Measurements from ENCODE around the gene SAE1.

DNA sequence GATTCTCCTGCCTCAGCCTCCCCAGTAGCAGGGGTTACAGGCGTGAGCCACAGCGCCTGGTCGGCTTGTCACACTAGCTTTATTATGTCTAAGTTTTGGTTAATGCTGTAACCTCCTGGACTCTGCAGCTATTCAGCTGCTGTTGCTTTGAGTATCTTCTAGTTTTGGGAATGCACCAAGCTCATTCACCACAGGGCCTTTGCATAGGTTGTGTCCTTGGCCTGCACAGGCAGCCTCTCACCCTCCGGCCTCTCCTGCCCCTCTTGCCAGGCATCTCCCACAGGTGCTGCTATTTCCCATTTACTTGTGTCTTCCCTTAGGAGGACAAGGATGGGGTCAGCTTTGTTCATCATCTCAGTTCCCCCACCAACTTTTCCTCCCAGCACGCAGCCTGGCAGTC lies 123.3 kb downstream of the SAE1 start:
- TF ChIP-seq, protein P1, sequence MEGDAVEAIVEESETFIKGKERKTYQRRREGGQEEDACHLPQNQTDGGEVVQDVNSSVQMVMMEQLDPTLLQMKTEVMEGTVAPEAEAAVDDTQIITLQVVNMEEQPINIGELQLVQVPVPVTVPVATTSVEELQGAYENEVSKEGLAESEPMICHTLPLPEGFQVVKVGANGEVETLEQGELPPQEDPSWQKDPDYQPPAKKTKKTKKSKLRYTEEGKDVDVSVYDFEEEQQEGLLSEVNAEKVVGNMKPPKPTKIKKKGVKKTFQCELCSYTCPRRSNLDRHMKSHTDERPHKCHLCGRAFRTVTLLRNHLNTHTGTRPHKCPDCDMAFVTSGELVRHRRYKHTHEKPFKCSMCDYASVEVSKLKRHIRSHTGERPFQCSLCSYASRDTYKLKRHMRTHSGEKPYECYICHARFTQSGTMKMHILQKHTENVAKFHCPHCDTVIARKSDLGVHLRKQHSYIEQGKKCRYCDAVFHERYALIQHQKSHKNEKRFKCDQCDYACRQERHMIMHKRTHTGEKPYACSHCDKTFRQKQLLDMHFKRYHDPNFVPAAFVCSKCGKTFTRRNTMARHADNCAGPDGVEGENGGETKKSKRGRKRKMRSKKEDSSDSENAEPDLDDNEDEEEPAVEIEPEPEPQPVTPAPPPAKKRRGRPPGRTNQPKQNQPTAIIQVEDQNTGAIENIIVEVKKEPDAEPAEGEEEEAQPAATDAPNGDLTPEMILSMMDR (IDR thresholded peaks at IDR 0.05), result no peak
- no peak for TF ChIP-seq POLR2AphosphoS5 (IDR thresholded peaks at IDR 0.05)
